NCI-H2171 (cell line): ENCODE measurements around the gene CANT1.
"Not testable (repeated sequence)": the region's sequence is repeated elsewhere in the genome, so short reads cannot be mapped to it uniquely, and the experiment has no call there.

ENCODE experiments used
- DNase-seq: peaks from one replicate; lab custom pipeline; 2025; lab: John Stamatoyannopoulos, UW

Gene CANT1

DNA sequence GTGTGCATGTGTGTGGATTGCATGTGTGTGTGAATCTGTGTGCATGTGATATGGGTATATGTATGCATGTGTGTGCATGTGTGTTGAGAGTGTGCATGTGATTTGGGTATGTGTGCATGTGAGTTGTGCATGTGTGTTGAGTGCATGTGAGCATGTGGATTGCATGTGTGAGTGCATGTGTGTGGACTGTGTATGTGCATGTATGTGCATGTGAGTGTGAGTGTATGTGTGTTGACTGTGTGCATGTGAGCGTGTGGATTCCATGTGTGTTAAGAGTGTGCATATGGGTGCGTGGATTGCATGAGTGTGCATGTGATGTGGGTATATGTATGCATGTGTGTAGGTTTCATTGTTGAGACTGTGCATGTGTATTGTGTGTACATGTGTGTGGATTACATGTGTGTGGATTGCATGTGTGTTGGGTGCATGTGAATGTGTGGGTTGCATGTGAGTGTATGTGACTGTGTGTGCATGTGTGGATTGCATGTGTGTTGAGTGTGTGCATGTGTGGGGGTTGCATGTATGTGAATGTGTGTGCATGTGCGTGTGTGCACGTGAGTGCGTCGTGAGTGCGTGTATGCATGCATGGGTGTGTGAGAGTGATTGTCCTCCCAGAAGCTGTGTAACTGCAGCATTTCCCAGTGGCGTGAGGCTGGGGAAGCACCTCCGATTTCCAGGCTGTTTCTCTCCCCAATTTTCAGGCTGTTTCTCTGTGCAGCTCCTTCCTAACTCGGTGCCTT is 33.8 kb upstream of the CANT1 start:
- no peak for DNase-seq

DNA sequence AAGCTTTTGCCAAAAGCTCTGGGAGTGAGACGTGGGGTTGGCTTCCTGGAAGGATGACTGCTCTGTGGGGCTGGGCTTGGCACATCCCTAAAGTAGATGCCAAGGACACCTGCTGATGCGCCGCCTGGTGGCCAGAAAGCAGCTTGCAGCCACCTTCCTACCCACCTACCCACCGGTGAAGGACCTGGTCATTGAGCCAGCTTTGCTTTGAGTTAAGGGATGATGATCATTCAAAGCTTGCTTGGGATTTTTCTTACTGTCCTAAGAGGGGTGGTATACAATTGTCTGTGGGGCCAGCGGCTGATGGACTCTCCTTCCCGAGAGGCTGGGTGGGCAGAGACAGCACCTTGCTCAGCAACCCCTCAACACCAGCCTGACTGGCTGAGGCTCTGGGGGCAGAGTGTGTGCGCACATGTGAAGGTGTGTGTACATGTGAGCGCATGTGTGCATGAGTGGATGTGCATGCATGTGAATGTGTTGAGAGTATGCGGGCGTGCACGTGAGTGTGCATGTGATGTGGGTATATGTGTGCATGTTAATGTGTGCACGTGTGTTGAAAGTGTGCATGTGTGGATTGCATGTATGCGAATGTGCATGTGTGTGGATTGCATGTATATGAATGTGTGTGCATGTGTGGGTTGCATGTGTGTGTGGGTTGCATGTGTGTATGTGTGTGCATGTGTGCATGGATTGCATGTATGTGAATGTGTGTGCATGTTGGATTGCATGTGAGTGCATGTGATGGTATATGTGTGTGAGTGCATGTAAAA is 33.0 kb upstream of the CANT1 start:
- DNase-seq = no peak

GRCh38 chr17:79041723-79042420 is 32.3 kb upstream of the CANT1 start:
- no peak for DNase-seq

GRCh38 chr17:79041041-79041570 is 31.5 kb upstream of the CANT1 start:
- no peak for DNase-seq

GRCh38 chr17:79039886-79040285 is 30.3 kb upstream of the CANT1 start:
- DNase-seq = no peak

- DNase-seq = no peak
Observed at GRCh38 chr17:79039171-79039570, 29.6 kb upstream of the CANT1 start.

GRCh38 chr17:79038545-79039135 is 29.1 kb upstream of the CANT1 start:
- DNase-seq = no peak

DNA sequence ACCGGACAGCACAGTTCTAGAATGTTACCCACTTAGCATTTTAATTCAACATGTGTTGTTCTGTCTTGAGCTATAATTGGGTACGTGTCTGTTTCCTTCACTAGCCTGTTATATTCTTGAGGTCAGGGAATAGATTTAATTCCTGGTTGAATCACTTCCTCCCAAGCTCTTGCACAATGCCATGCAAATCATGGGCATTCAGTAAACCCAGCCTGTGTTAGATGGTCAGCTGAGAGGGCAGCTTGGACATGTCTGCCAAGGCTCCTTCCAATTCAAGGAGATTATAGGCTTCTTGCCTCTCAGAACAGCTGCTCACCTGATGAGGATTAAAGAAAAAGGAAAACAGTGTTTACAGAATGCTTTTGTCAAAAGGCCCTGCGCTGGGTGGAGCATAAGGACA is 27.0 kb upstream of the CANT1 start:
- no peak for DNase-seq

- DNase-seq = no peak
Observed at GRCh38 chr17:79036181-79036580, 26.6 kb upstream of the CANT1 start.

- no peak for DNase-seq
Observed at GRCh38 chr17:79035686-79036085, 26.1 kb upstream of the CANT1 start.

DNA sequence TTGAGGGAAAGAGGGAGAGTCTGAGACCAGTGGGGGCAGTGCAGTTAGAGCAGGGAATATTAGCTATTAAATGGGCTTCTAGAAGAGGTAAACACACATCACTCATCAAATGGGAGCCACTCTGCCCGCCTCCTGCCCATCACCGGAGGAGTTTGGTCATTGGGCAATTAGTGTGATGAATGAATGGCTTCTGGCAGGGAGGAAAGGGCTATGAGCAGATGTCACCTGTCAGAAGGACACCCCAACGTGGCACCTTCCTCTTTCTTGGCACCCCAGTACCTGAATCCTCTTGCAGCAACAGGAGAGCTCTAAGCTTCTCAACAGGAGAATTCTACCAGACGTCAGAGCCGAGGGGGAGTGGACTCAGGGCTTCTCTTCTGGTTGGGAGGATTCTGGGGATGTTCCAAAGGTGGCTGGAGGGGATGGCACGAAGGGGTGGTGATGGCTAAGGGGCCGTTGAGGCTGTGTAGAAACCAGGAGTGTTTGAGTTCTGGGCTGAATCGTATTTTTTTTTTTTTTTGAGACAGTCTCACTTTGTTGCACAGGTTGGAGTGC is 25.4 kb upstream of the CANT1 start:
- no peak for DNase-seq

DNA sequence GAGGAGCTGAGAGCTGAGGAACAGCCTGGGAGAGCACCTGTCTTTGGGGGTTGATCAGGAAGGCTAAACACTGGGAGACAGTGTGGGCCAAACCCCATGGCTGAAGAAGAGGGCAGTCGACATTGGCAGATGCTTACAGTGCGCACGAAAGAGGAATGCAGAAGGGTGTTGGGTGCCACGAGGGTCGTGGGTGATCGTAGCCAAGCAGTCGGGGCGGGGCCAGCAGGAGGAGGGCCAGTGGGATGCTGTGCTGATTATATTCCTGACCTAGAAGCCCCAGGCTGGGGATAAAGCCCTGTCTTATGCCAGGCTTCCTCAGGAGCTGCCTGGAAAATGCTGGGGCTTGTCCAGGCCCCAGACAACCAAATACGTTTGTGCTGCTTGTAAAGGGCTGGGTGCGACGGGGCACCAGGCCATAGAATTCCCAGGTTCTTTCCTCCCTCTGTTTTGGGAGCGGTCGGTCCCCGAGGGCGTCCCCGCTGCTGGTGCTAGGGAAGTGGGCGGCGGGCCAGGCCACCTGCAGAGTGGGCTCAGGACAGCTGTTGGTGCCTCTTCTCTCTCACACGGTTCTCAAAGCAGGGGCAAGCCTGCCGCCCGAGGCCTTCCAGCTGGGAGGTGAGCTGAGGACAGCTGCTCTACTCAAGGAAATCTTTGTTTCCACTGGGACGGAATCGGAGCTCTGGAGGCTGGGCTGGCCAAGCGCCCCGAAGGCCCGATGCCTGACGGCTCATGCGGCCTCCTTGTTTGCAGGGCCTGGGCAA is 24.4 kb upstream of the CANT1 start:
- DNase-seq = peak; percentile 88

GRCh38 chr17:79033046-79033616 is 23.6 kb upstream of the CANT1 start:
- no peak for DNase-seq

DNA sequence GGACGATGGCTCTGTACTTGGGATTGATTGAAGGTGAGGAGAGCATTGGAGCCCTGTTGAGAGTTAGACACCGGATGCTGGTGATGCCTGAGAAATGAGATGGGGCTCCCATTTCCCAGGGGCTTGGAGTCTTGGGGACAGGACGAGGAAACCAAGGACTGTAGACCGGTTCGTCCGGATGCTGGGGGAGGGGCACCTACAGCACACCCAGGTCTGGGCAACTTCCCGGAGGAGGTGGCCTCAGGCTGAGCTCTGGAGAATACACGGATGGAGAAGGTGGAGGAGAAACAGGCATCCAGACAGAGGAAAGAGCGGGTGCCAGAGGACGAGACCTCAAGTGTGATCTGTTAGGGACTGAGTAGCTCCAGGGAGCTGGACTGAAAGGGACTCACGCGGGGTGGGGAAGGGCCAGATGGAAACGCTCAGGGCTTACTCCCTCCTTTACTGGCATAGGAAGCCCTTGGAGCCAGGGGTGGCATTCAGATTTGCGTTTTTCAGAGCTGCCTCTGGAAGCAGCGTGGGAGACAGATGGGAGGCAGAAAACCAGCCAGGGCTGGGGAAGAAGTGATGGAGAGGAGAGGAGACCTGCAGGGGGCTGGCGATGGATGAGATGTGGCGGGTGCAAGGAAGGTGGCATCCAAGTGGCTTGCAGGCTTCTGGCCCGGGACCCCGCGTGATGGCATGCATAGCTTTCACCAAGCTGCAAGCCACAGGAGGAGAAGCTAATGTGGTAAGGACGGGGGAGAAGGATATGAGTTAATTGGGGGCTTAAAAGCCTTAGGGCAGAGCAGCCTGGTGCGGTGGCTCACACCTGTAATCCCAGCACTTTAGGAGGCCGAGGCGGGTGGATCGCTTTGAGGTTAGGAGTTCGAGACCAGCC is 22.7 kb upstream of the CANT1 start:
- no peak for DNase-seq

- DNase-seq = not testable (repeated sequence)
Observed at GRCh38 chr17:79030636-79031035, 21.1 kb upstream of the CANT1 start.

GRCh38 chr17:79029327-79030009 is 19.9 kb upstream of the CANT1 start:
- no peak for DNase-seq

DNA sequence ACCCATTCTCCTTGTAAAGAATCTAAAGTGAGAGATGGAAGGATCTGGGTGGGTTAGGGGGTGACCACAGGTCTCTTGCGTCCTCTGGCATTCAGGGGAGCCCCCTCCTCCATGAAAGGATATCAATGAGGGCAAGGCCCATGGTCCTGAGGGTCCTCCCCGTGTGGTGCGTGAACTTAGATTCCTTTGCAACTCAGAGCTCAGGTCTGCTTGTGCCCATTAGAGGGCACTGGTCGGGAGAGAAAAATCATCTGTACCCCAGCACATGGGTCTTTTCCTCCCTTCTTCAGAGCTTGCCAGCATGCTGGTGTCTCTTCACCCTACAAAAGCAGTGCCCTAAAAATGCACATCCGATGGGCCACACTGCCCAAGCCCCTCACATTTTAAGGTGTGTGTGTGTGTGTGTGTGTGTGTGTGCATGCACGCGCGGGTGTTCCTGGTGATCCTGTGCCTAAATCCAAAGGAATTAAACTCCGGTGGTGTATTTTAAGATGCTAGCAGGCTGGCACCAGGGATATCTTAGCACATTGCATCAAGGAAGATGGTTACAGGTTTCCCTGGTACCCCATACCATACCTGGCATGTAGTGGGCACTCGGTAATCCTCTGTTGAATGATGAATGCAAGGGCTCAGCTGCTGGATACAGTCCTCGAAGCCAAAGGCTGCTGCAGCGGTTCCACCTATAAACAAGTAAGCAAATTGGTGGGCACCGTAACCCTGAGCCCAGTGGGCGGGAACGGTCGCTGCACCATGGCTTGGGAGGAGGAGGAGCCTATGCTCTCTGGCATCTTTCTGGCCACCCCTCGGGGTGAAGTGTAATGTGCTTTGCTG is 19.1 kb upstream of the CANT1 start:
- DNase-seq = no peak

- no peak for DNase-seq
Observed at GRCh38 chr17:79027925-79028491, 18.4 kb upstream of the CANT1 start.
